GM19468 (cell line): ENCODE results near the gene AOPEP.
"Not testable (repeated sequence)": the region's sequence is repeated elsewhere in the genome, so short reads cannot be mapped to it uniquely, and the experiment has no call there.

Source experiments
- ATAC-seq: cut with Tn5 transposase; IDR thresholded peaks from one replicate; pipeline ENCODE4 v1.9.1; 2021; ENCODE audit warnings: mild to moderate bottlenecking, moderate library complexity, moderate number of reproducible peaks; ENCODE audit not compliant: unreplicated experiment; ENCODE audit errors: extremely low read depth

The AOPEP gene

DNA sequence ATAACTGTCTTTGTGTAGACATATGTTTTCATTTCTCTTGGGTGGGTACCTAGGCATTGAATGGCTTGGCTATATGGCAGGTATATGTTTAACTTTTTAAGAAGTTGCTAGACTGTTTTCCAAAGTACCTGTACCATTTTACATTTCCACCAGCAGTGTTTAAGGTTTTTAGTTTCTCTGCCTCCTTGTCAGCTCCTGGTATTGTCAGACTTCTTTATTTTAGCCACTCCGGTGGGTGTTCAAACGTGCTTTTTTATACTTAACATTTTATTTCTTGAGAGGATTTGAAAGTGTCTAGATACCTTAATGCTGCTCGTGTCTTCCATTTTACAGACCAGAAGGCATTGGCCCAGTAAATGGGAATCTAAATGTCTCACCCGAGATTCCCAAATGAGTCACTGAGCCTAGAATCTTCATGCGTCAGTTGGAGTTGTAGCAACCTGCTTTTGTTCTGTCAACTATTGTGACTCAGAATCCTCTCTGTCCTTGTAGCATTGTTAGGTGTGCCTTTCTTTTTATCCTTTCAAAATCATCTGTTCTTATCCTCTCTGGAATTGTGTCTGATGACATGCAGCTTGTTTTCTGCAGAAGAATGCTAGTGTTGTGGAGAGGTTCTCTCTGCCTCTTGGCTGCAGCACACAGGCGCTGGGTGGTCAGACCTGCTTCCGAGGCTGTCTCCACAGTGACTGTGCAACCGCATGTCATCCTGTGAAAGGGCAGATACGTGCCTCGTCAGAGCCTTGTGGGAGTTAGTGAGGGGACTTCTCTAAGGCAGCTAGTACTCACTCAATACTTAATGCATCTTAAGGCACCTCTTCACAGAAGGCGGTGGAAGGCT is 291.8 kb downstream of the AOPEP start:
- ATAC-seq: no peak

DNA sequence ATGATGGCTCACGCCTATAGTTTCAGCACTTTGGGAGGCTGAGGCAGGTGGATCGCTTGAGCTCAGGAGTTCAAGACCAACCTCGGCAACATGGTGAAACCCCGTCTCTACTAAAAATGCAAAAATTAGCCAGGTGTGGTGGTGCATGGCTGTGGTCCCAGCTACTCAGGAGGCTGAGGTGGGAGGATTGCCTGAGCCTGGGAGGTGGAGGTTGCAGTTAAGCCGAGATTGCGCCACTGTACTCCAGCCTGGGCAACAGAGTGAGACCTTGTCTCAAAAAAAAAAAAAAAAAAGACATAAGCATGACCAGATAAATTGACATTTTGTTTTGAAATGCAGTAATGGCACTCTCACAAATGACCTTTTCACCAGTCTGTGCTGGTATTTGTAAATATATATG is 294.1 kb downstream of the AOPEP start:
- not testable (repeated sequence) for ATAC-seq

DNA sequence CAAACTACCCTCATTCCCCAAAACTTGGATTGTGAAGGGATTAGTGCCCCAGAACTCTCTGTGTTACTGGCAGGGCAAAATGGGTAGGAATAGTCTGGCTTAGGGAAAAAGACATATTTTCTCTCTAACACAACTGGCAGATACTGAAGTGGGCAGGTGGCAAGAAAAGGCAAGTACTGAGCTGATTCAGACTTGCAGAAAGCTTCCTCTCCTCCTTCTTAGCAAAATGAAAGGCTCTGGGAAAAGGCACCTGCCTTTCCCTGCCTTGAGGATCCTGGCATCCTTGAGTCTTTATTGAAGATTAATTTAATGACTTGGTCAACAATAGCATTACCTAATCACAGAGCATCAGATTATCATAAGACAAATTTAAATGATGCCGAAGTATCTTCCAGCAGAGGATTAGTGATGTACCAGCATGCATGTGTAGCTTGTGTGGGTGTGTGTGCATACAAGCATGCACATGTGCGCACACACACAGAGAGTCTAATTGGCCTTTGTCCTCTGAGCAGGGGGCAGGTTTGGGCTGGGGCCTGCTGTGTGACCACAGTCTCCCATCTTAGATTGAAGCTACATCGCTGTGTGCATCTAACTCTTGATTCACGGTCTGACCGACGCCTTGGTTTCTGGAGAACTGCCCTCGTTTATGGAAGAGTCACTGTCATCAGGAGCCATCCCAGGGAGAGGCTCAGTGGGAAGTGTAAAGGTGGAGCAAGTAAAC is 294.8 kb downstream of the AOPEP start:
- no peak for ATAC-seq

DNA sequence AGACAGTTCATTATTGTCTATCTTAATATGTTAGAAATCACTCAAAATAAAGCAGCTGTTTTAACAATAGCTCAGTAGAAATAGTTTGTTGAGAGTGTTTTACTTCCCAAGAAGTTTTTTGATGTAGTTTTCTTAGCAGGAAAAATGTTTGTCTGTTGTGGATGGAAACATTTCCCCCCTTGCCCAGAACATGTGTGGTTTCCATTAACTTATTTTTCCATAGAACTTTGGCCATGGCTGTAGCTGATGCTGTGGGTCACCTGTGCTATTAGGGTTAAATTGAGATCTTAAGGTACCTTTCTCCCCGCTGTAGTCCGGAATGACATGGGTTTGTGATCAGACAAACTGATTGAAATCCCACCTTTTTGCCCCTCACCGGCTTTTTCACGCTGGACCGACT is 296.2 kb downstream of the AOPEP start:
- ATAC-seq: no peak

DNA sequence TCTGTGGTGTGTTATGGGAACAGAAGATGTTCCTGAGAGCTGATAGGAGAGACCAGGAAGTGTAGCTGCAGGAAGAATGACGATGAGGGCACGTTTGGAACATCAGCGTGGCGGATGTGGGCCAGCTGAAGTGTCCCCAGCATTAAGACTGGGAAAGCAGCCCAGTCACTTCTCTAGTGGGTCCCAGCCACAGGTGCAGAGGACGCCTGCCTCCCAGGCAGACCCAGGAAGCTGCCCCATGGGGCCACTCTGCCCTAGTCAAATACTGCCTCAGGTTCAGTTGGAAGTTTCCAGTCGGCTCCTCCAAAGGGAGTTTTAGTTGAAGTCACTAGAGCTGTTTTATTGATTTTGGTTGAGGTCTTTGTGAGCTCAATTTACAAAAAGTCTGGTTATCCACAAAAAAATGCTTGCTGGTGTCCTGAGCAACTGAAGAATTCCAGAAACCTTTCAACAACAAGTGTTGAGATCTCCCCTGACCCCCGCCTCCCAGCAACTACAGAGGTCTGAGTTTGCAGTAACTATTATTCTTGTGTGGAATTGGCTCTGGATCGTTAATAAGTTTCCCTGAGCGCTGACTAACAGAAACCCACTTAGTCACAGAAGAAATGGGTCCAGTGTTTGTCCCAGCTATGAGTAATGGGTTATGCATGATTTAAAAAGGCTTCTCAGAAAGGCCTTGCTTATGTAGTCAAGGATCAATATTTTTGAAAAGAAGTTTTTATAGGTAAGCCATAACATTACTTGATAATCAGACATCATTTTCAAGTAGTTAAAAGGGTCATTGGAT is 296.9 kb downstream of the AOPEP start:
- ATAC-seq: no peak

DNA sequence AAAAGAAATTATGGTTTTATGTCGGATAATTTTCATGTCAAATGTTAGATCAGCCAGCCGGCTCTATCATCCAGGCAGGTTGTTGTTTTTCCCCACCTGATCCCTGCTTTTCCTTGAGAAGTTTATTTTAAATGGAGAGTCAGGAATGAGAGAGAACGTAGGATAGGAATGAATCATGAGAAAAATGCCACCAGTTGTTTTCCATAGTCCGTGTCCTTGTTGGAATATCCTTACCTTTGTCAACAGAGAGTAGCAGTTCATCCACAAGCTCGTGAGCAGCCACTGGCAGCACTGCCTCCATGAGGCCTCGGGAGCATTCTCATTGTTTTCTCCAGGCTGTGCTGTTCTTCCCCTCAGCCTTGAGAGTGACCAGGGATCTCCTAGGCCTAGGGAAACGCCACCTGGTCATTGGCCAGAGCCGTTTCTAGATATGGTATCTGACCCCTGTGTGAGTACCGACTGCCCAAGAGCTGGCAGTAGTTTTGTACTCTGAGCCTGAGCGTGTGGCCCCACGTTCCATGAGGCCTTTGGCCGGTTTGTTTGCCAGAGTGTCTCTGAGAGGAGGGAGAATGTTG is 297.7 kb downstream of the AOPEP start:
- ATAC-seq: no peak

DNA sequence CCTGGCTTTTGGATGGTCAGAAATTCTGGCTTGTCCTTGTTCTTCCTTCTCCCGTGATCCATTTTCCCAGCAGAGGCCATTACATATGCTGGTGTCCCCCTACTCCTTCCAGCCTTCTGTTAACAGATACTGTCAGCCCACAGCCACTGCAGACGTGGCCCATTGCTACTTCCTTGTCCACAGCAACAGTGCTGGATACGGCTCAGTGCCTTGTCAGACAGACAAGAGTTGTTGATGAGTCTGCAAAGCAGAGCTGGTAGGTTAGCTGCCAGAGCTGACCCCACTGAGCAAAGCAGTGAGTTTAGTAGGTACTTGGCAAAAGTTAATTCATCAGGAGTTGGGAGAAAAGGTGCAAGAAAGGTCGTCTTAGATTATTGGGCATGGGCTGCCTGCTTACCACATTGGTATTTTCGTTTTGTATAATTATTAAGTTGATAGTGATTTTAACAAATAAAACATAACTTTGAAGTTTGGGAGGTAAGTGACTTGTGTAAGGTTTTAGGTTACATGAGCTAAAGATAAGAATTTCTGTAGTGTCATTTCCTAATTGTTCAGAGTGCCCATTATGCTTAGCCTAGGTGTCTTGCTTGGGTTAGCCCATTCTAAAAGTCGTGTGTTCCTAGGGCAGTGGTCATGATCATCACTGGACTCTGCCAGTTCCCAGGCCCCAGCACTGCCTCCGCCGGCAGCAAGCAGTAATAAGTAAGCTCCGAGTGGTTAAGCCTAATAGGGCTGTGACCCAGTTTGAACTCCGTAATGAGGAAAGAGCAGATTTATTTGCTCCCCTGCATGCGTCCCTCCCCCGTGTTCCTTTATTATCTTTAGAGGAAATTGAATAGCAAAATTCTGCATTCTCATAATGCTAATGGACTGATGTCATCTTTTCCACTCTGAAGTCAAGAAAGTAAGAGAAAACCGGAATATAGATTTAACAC is 299.0 kb downstream of the AOPEP start:
- no peak for ATAC-seq

DNA sequence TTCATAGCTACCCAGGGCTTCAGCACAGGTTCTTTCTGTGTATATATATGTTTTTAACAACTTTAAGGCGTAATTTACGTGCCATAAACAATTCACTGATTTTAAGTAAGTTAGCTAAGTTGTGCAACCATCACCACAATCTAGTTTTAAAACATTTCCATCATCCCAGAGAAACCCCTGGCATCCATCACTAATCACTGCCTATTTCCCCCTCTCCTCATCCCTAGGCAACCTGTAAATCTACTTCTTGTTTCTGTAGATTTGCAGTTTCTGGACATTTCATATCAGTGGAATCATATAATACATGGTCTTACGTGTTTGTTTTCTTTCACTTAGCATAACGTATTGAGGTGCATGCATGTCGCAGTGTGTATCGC is 299.6 kb downstream of the AOPEP start:
- ATAC-seq: no peak

DNA sequence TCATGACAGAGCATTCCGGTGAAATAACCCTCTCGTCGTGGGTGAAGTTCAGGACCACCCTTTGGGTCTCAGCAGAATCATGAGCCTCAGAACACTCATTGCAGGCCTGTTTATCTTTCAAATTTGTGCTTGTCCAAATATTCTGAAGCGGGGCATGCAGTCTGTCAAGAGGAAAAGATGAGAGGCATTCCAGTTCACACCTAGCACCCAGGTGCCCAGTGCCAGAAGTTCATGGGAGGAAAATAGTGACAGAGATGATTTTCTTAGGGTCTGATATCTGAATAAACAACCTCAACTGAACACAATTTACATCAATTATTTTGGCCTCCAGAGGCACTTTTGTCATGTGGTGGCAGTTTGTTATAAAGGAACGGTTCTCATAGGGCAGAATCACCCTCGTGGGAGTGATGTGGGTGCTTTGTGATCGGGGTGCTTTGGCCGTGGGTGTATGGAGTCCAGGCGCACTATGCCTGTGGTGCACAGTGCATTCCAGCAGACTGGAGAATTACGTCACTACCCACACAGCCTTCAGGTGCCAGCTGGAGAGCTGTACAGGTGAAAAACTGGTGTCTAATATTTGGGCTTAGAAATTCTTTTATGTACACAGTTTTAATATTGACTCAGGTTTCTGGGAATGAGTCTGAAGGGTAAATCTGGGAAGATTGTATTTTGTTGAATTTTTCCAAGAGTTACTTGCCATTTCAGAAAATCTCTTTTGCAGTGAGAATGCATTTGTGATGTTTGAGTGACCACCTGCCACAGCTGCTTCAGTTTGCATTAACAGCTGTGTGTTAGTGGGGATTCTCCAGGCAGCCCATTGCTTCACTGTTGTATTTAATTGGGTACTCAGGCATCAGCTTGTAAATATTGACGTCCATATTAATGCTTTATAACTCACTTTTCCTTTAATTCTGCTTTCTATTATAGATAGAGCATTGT is 301.7 kb downstream of the AOPEP start:
- no peak for ATAC-seq

DNA sequence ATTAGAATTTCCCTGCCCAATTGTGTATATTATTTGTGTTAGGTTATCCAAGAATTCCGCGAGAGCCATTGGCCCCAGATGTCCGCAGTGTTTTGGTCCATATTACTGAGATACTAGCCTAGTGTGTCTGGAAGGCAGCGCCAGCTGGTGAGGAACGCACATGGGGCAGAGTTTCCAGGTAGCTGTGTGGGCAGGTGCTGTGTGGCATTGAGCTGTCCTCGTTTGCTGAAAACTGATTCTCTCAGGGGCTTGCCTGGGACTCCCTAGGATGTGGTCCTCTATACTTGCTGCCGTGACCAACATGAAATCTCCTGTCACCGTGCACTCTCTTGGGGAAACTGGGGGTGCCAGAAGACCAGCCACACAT is 302.3 kb downstream of the AOPEP start:
- ATAC-seq: no peak

DNA sequence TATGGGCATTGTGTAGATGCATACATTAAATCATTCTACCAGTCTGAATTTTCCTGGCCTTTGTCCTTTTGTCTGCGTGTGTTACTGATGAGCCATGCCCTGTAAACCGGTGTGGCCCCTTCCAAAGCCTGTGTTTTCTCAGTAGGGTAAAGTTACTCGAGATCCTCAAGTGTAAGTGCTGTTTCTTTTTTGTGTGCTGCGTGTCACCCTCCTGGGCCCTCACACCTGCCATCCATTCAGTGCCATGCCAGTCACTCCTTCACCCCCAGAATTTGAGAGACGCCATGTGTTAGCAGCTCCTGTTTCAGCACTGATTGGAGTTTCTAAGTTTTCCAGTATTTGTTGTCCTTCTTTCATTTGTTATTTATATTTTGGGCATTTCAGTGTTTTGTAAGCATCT is 302.8 kb downstream of the AOPEP start:
- no peak for ATAC-seq

DNA sequence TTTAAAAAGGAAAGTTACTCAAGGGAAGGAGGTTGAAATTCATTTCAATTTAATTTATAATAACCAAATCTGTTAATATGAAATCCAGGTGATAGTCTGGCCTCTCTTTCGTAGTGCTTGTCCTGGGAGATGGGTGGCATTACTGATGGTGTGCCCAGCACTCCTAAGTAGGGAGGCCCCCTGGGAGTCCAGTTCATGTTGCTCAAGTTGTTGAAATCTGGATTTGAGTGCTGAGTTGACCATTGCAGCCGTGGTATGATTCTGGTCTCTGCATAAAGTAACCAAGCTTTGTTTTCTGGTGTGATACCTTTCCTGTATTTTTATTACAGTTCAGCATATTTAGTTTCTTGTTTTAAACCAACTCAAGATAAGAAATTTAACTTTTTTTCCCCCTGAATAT is 303.2 kb downstream of the AOPEP start:
- ATAC-seq: no peak

DNA sequence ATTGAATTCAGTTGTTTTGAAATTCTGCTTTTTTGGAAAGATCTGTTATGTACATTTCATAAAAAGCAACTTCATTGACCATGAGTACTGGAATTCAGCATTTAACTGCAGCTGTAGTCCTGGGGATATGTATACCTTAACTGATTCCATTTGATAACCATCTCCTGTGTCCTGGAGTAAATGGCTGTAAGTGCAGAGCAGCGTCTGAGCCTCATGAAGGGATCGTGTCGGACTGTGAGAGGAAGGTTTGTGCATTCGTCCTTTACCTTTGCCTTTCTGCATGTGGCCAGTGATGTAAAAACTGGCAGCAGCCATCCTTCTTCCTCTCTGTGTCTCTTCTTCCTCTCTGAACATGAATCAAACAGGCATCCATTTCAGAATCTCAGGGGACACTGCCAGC is 303.8 kb downstream of the AOPEP start:
- no peak for ATAC-seq

DNA sequence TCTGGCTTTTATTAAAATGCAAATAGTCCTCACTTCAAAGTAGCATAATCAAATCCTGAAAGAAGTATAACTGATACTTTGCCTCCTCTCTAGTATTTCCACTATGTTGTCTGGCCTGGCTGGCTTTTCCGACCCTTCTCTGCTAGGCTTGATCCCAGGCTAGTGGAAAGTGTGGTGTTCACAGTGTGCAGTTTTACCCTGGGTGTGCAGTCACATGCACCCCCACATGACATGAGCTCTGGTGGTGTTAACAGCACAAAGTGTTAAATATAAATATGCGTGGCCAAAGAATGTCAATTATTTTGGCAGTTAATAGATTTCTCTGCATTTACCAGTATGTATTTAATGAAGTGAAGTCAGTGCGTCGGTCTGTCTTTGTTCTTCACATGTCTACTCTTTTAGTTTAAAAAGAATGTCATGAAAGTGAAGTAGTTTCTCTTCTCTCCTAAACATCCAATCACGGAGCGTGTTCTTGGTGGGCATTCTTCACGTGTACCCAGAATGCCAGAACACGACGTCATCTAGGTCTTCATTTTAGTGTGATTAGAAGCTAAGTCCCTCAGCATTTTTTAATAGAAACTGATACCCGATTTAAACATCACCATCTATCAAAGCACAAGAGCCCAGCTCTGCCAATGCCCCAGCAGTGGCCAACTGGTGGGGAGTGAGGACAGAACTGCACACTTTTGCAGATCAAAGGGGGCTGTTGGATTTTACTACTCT is 304.6 kb downstream of the AOPEP start:
- no peak for ATAC-seq

DNA sequence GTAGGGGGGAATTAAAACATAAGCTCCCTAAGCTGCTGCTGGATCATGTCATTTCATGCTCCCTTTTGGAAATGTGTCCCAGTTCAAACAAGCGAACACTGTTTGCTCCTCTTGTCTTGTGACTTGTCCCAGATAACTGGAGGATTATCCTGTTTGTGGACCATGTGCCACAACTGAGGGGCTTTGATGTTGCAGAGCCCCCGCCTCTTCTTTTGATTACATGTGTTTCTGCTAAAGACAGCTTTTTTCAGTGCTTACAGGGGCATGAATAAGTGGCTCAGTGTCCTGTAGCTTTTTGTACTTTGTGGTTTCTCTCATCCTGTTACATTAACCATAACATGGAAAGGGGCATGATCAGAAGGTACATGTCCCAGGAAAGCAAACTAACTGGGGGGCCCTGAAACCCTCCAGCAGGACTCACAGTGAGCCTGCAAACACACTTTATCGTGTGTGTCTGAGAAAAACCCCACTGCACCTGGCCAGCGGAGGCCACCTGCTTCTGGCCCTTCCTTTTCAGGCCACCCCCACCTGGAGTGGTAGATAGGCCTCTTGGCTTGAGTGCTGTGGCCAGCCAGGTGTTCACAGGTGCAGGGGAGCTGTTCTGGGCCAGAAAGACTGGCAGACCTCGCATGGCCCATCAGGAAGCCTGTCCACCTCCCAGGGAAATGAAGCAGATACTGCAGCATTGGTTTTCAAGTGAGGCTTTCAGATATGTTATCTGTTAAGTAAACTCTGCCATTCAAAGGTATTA is 305.4 kb downstream of the AOPEP start:
- no peak for ATAC-seq

DNA sequence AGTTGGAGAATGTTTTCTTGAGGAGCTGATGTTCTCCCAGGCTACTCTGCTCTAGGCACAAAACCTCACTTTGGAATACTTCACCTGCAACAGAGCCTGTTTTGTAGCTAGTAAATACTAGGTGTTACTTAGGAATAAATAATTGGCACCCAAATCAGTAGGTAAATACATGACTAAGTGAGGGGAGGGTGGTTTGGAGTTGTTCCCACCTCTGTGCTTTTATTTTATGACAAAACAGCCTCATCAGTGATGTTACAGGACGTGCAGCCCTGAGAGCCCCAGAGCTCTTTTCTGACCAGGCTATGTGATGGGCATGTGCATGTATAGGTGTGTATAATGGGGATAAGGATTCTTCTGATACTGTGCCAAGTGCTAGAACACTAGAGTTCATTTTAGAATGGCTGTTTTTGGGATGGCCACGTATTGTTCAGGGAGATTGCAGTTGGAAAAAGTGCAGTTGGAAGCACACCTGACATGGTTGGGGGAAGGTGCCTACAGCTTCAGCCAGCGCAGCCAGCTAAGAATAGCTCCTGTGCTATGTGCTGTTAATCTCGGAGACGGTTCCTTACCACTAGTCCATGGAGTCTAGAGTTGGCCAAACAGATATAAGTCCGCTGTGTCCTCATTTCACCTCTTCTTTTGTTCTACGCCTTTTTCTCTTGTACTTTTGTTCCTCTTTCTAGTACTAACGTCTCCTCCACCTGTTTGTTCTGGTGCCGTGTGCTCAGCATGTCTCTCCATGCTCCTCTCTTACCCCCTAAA is 306.3 kb downstream of the AOPEP start:
- ATAC-seq: no peak

DNA sequence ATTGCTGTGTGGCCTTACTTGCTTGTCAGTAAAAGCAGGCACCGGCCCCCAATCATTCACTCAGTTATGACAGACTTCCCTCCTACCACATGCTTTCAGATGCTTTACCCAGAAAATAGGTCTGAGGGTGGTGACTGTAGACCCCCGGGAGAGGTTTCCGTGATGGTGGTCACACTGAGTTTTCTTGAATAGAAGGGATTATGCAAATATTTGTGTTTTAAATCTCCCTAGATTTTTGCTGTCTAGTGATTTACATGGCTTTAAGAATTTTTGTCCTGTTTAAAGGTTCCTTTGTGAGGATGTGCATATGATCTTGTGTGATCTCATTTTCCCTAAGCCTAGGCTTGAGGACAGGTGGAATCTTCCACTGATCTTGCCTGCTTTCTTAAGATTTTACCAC is 309.3 kb downstream of the AOPEP start:
- ATAC-seq: no peak
